KOPT-K1 (cell line): ENCODE measurements around the gene DAND5.
"Not testable (repeated sequence)": the region's sequence is repeated elsewhere in the genome, so short reads cannot be mapped to it uniquely, and the experiment has no call there.

Experiments used
- H3K27ac ChIP-seq: fragments of 200-600 bp; sonication (generic); 2 replicates; pipeline ENCODE4 v1.5.1; 2016; ENCODE audit warnings: antibody characterized with exemption, mild to moderate bottlenecking, low read depth, low read length; ENCODE audit not compliant: poor library complexity, severe bottlenecking
- H3K36me3 ChIP-seq: fragments of 200-600 bp; sonication (generic); 2 replicates; pipeline ENCODE4 v1.5.1; 2017; ENCODE audit warnings: antibody characterized with exemption, mild to moderate bottlenecking, low read length, moderate library complexity; ENCODE audit not compliant: insufficient read depth
- H3K9me3 ChIP-seq: fragments of 200-600 bp; sonication (generic); 2 replicates; pipeline ENCODE4 v1.5.1; 2017; ENCODE audit warnings: antibody characterized with exemption, low read length, mild to moderate bottlenecking; ENCODE audit not compliant: insufficient read depth, poor library complexity, severe bottlenecking

The DAND5 gene

DNA sequence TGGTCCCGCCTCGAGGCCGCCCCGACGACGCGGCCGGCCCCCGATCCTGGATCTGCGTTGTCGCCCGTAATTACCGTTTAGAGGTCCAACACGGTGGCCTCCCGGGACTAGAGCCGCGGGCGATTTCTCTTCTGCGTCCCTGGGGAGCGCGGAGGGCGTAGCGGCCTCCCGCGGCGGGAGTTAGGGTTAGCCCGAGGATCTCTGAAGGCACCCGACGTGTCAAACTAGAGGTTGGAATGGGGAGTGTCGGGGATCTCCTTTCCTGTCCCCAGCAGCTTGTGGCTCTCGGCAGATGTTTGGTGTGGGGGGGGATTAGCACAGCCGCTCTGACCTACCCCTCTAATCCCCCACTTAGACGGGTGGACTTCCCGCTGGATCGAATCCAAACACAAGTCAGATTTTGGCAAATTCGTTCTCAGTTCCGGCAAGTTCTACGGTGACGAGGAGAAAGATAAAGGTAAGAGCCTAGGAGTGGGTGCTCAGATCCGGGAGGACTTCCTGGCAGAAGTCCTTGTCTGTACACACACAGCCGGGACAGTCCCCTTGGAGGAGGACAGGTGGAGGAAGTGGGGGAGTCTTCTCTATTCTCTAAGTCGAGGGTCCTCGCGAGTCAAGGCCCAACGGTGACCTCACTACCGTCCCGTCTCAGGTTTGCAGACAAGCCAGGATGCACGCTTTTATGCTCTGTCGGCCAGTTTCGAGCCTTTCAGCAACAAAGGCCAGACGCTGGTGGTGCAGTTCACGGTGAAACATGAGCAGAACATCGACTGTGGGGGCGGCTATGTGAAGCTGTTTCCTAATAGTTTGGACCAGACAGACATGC, 30.4 kb upstream of the DAND5 start:
- Histone ChIP-seq H3K9me3 (no peaks in the 10 kb centered on the region), H3K36me3 (peaks cover 53% of the 10 kb centered on the region), H3K27ac (peak overlapping the region; percentile 99)

DNA sequence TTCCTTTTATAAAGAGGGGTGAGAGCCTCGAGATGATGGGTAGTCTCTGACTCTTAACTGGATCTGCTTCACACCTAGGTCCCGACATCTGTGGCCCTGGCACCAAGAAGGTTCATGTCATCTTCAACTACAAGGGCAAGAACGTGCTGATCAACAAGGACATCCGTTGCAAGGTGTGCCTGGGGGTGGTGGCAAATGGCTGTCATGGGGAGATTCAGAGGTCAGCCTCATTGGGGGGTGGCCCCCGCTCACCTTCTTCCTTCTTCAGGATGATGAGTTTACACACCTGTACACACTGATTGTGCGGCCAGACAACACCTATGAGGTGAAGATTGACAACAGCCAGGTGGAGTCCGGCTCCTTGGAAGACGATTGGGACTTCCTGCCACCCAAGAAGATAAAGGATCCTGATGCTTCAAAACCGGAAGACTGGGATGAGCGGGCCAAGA, 29.4 kb upstream of the DAND5 start:
- H3K27ac ChIP-seq: peak overlapping the region; percentile 99
- peaks cover 63% of the 10 kb centered on the region for H3K36me3 ChIP-seq
- no peaks in the 10 kb centered on the region for H3K9me3 ChIP-seq

DNA sequence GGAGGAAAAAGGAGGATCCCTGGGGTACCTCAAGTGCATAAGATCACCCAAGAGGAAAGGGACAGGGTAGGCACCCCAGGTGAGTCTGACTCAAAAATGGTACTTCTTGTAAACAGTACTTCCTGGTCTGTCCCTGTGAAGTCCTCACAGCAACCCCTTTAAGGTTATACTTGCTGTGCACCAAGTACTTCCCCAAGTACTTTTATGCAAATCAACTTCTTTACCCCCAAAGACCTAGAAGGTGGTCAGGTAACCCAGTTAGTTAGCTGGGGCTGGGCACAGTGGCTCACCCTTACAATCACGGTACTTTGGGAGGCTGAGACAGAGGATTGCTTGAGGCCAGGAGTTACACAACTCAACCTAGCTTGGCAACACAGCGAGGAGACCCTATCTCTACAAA, 28.5 kb upstream of the DAND5 start:
- no peaks in the 10 kb centered on the region for H3K9me3 ChIP-seq
- H3K36me3 ChIP-seq: peaks cover 66% of the 10 kb centered on the region
- peak overlapping the region; percentile 99 for H3K27ac ChIP-seq

DNA sequence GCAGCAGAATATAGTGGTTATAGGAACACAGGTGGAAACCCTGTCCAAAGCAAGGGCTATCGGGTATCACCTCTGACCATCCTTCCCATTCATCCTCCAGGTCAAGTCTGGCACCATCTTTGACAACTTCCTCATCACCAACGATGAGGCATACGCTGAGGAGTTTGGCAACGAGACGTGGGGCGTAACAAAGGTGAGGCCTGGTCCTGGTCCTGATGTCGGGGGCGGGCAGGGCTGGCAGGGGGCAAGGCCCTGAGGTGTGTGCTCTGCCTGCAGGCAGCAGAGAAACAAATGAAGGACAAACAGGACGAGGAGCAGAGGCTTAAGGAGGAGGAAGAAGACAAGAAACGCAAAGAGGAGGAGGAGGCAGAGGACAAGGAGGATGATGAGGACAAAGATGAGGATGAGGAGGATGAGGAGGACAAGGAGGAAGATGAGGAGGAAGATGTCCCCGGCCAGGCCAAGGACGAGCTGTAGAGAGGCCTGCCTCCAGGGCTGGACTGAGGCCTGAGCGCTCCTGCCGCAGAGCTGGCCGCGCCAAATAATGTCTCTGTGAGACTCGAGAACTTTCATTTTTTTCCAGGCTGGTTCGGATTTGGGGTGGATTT, 25.8 kb upstream of the DAND5 start:
- H3K9me3 ChIP-seq: no peaks in the 10 kb centered on the region
- H3K27ac ChIP-seq: peak overlapping the region; percentile 21
- peaks cover 81% of the 10 kb centered on the region for H3K36me3 ChIP-seq

GRCh38 chr19:12944104-12944674, 25.2 kb upstream of the DAND5 start:
- Histone ChIP-seq H3K9me3 (no peaks in the 10 kb centered on the region), H3K36me3 (peaks cover 83% of the 10 kb centered on the region), H3K27ac (no peak overlapping the region)

- Histone ChIP-seq H3K36me3 (peaks cover 83% of the 10 kb centered on the region), H3K27ac (peak within 1 kb of the TSS; percentile 89), H3K9me3 (no peaks in the 10 kb centered on the region)
Measured at GRCh38 chr19:12945479-12946091, 23.8 kb upstream of the DAND5 start, which contains the start of gene RAD23A. RAD23A (plus strand) TSS chr19:12945862; CDS start chr19:12945949, 87 bp downstream.

DNA sequence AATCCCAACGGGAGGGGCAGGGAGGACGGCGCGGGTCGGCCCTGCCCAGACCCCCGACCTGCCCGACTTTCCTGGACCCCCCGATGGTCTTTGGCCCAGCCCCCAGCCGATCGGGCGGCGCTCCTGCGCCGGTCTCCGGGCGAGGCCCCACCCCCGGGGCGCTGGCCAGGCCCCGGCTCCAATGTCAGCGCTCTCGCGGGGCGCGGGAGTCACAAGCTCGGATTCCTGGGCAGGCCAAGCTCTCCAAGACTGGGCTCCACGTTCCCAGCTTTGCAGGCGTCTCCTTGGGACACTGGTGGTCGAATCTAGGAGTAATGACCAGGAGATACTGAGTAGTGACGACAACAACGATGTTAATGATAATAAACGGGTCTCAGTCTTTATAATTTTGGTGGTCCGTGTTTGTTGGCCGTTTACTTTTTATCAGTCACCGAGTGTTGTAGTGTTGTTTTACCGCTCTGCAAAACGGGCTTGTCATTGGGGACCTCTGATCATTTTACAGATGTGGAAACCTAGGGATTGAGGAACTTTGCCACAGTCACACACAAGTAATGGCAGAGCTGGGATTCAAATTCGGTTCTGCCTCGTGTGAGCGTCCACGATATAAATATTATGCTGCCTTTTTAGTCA, 23.2 kb upstream of the DAND5 start:
- Histone ChIP-seq H3K36me3 (peaks cover 83% of the 10 kb centered on the region), H3K27ac (peak overlapping the region; percentile 89), H3K9me3 (no peaks in the 10 kb centered on the region)

GRCh38 chr19:12946731-12947496, 22.5 kb upstream of the DAND5 start:
- H3K36me3 ChIP-seq: peaks cover 83% of the 10 kb centered on the region
- peak overlapping the region; percentile 89 for H3K27ac ChIP-seq
- H3K9me3 ChIP-seq: no peaks in the 10 kb centered on the region

DNA sequence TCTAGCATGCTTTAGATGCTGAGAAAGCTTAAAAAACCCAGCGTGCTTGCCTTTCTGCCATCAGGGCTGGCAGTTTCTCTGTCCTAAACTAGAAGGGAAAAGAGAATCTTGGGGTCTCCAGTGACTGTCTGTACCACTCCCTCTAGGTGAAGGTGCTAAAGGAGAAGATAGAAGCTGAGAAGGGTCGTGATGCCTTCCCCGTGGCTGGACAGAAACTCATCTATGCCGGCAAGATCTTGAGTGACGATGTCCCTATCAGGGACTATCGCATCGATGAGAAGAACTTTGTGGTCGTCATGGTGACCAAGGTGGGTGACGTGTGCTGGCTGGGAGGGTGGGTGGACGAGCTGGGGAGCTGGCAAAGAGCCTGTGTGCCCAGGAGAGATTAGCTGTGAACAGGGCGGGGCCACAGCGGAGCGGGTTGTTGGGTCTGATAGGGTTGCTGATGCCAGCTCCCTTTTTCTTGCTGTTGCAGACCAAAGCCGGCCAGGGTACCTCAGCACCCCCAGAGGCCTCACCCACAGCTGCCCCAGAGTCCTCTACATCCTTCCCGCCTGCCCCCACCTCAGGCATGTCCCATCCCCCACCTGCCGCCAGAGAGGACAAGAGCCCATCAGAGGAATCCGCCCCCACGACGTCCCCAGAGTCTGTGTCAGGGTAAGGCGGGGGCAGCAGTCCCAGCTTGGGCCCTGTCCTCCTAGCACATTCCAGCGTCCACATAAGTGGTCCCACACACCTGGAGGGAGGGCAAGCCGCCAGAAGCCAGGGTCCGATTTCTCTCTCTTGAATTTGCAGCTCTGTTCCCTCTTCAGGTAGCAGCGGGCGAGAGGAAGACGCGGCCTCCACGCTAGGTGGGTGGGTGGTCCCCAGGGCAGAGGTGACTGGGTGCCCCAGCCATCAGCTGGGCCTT, 21.4 kb upstream of the DAND5 start:
- no peaks in the 10 kb centered on the region for H3K9me3 ChIP-seq
- H3K36me3 ChIP-seq: peaks cover 83% of the 10 kb centered on the region
- no peak overlapping the region for H3K27ac ChIP-seq

GRCh38 chr19:12948612-12949362, 20.6 kb upstream of the DAND5 start:
- Histone ChIP-seq H3K36me3 (peaks cover 83% of the 10 kb centered on the region), H3K27ac (no peak overlapping the region), H3K9me3 (no peaks in the 10 kb centered on the region)

DNA sequence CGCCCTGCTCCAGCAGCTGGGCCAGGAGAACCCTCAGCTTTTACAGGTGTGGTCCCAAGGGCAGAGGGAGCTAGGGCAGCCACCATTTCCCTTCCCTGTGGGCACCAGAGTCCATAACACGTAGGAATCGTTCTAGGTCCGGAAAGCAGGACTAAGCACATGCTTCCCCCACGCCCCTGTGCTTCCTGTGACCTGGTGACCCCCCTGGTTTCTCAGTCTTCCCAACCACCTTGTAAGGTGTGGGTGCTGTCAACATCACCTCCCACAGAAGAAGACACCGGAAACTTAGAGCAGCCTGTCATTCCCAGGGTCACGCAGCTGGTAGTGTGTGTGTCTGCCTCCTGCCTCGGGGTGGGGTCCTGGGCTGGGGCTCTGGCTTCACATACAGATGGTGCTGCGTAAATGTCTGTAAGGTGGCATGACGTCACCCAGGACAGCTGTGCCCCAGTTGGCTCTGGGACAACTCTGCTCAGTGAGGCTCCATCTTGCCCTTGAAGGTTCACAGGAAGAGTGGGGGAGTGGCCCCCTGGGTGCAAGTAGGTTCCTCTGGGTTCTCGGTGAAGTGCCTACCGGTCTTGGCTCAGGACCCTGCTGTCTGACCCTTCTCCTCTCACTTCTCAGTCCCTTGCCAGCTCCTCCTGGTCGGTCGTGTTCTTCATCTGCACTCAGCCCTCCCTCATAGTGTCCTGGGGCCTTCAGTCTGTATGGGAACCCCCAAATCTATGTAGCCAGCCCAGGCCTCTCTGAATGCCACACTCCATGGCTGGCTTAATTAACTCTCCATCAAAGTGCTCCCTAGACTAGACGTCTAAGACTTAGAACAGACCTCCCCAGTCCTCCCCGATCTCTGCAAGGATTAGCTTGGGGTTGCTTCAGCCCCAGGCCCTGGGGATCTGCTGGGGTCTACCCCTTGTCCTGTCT, 19.8 kb upstream of the DAND5 start:
- Histone ChIP-seq H3K36me3 (peaks cover 83% of the 10 kb centered on the region), H3K27ac (no peak overlapping the region)

DNA sequence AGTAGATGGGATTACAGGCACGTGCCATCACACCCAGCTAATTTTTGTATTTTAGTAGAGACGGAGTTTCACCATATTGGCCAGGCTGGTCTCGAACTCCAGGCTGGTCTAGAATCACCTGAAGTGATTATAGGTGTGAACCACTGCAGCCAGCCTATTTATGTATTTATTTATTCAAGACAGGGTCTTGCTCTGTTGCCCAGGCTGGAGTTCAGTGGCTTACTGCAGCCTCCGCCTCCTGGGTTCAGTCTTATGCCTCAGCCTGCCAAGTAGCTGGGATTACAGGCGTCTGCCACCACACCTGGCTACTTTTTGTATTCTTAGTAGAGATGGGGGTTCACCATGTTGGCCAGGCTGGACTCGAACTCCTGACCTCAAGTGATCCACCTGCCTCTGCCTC, 17.3 kb upstream of the DAND5 start:
- not testable (repeated sequence) for H3K9me3 ChIP-seq, H3K27ac ChIP-seq
- peaks cover 85% of the 10 kb centered on the region for H3K36me3 ChIP-seq

More for the DNA sequence above, 19.8 kb upstream of the DAND5 start:
- no peaks in the 10 kb centered on the region for H3K9me3 ChIP-seq
